HepG2 (cell line): ENCODE data around the gene APOD. TPM values are rescaled to one million over a fixed set of nuclear protein-coding genes. Genes with fewer than 3 reads are reported as not detected.

Experiments used
- E2F1 ChIP-seq: sonication (generic); formaldehyde crosslinking; IDR thresholded peaks from 2 replicates; pipeline ENCODE4 v1.5.0; 2020; ENCODE audit warnings: missing genetic modification reagents
- FOSL2 ChIP-seq: sonication (generic); formaldehyde crosslinking; IDR thresholded peaks from 2 replicates; pipeline ENCODE4 v1.4.0; 2020; ENCODE audit warnings: missing genetic modification reagents
- GTF2F1 ChIP-seq: fragments of 150-350 bp; IDR thresholded peaks from 2 replicates; pipeline ENCODE4 v1.6.1; 2014; ENCODE audit warnings: low read length
- HNF4A ChIP-seq: sonication (generic); formaldehyde crosslinking; IDR thresholded peaks from 2 replicates; pipeline ENCODE4 v1.4.0; 2020; ENCODE audit warnings: missing genetic modification reagents
- HNRNPUL1 ChIP-seq: fragments of 200-400 bp; formaldehyde crosslinking; IDR thresholded peaks from 2 replicates; pipeline ENCODE4 v1.6.1; 2017; ENCODE audit warnings: low read depth, mild to moderate bottlenecking, low read length, moderate library complexity
- KDM2A ChIP-seq: sonication (generic); formaldehyde crosslinking; IDR thresholded peaks from 2 replicates; pipeline ENCODE4 v1.4.0; 2020; ENCODE audit warnings: low read depth, missing genetic modification reagents, borderline replicate concordance
- KLF13 ChIP-seq: sonication (generic); formaldehyde crosslinking; IDR thresholded peaks from 2 replicates; pipeline ENCODE4 v1.4.0; 2020; ENCODE audit warnings: mild to moderate bottlenecking, missing genetic modification reagents
- MED1 ChIP-seq: sonication (generic); formaldehyde crosslinking; IDR thresholded peaks from 2 replicates; pipeline ENCODE4 v1.4.0; 2020; ENCODE audit warnings: missing genetic modification reagents
- NCOA5 ChIP-seq: sonication (generic); formaldehyde crosslinking; IDR thresholded peaks from 2 replicates; pipeline ENCODE4 v1.4.0; 2020; ENCODE audit warnings: missing genetic modification reagents
- NR2C2 ChIP-seq: sonication (generic); formaldehyde crosslinking; IDR thresholded peaks from 2 replicates; pipeline ENCODE4 v1.4.0; 2020; ENCODE audit warnings: missing genetic modification reagents, mild to moderate bottlenecking, moderate library complexity, borderline replicate concordance
- POLR2AphosphoS2 ChIP-seq: IDR thresholded peaks from 2 replicates; pipeline ENCODE4 v1.6.1; 2011; ENCODE audit warnings: low read depth, low read length, improper control_type of control experiment
- POLR2G ChIP-seq: fragments of 200-400 bp; formaldehyde crosslinking; IDR thresholded peaks from 2 replicates; pipeline ENCODE4 v1.6.1; 2018; ENCODE audit warnings: mild to moderate bottlenecking, low read depth, low read length, moderate library complexity
- PTBP1 ChIP-seq: fragments of 200-400 bp; formaldehyde crosslinking; IDR thresholded peaks from 2 replicates; pipeline ENCODE4 v1.6.1; 2018; ENCODE audit warnings: low read length, low read depth; ENCODE audit not compliant: poor library complexity, severe bottlenecking
- RARA ChIP-seq: IDR thresholded peaks from 2 replicates; pipeline ENCODE4 v1.6.1; 2016; ENCODE audit warnings: missing genetic modification reagents, missing compliant biosample characterization
- REPIN1 ChIP-seq: sonication (generic); formaldehyde crosslinking; IDR thresholded peaks from 2 replicates; pipeline ENCODE4 v1.8.0; 2022; ENCODE audit warnings: missing genetic modification reagents, low read depth, mild to moderate bottlenecking, borderline replicate concordance
- SMARCC2 ChIP-seq: fragments of 450-650 bp; IDR thresholded peaks from 2 replicates; pipeline ENCODE4 v1.6.1; 2017; ENCODE audit warnings: antibody characterized with exemption, mild to moderate bottlenecking
- SOX5 ChIP-seq: IDR thresholded peaks from 2 replicates; pipeline ENCODE4 v1.6.1; 2016; ENCODE audit warnings: borderline replicate concordance
- TCF7 ChIP-seq: sonication (generic); IDR thresholded peaks from 2 replicates; pipeline ENCODE4 v1.6.1; 2016; ENCODE audit warnings: antibody characterized with exemption, low read depth
- TSC22D2 ChIP-seq: sonication (generic); formaldehyde crosslinking; IDR thresholded peaks from 2 replicates; pipeline ENCODE4 v1.5.1; 2020; ENCODE audit warnings: missing genetic modification reagents, mild to moderate bottlenecking, borderline replicate concordance
- ZBTB4 ChIP-seq: sonication (generic); formaldehyde crosslinking; IDR thresholded peaks from 2 replicates; pipeline ENCODE4 v1.4.0; 2020; ENCODE audit warnings: missing genetic modification reagents, mild to moderate bottlenecking, borderline replicate concordance
- ZBTB8A ChIP-seq: sonication (generic); formaldehyde crosslinking; IDR thresholded peaks from 2 replicates; pipeline ENCODE4 v1.4.0; 2020; ENCODE audit warnings: mild to moderate bottlenecking, low read depth, missing genetic modification reagents, borderline replicate concordance
- ZFP1 ChIP-seq: IDR thresholded peaks from 2 replicates; pipeline ENCODE4 v1.6.1; 2016
- ZNF101 ChIP-seq: sonication (generic); formaldehyde crosslinking; IDR thresholded peaks from 2 replicates; pipeline ENCODE4 v1.4.0; 2020; ENCODE audit warnings: mild to moderate bottlenecking, low read depth, missing genetic modification reagents, borderline replicate concordance
- ZNF224 ChIP-seq: sonication (generic); formaldehyde crosslinking; IDR thresholded peaks from 2 replicates; pipeline ENCODE4 v1.5.0; 2020; ENCODE audit warnings: mild to moderate bottlenecking, missing genetic modification reagents
- ZNF331 ChIP-seq: sonication (generic); formaldehyde crosslinking; IDR thresholded peaks from 2 replicates; pipeline ENCODE4 v1.4.0; 2020; ENCODE audit warnings: missing genetic modification reagents
- ZNF883 ChIP-seq: sonication (generic); formaldehyde crosslinking; IDR thresholded peaks from 2 replicates; pipeline ENCODE4 v1.5.1; 2020; ENCODE audit warnings: mild to moderate bottlenecking, missing genetic modification reagents; ENCODE audit errors: not compliant biosample characterization
- ZSCAN22 ChIP-seq: sonication (generic); formaldehyde crosslinking; IDR thresholded peaks from 2 replicates; pipeline ENCODE4 v1.4.0; 2020; ENCODE audit warnings: mild to moderate bottlenecking, missing genetic modification reagents
- ZSCAN5A ChIP-seq: sonication (generic); formaldehyde crosslinking; IDR thresholded peaks from 2 replicates; pipeline ENCODE4 v1.8.0; 2022; ENCODE audit warnings: mild to moderate bottlenecking, missing genetic modification reagents, borderline replicate concordance
- polyA plus RNA-seq, 8 experiments: library from polyadenylated mRNA; depleted of rRNA in 3 of 8; stranded (reverse) in 7 of 8; unstranded in 1 of 8; fragments of >200 nt; fragmentation: Illumina TruSeq in 4 of 8; extraction: Trizol in 4 of 8; gene quantifications; 2 replicates each; pipeline versions ENCODE4 v1.2.1 to v1.2.3, GENCODE V29; 2011 to 2016; ENCODE audit warnings: low read depth in 4 of 8, missing spikeins in 1 of 8, mixed read lengths in 1 of 8; ENCODE audit not compliant: insufficient read depth in 1 of 8
- total RNA-seq, 5 experiments: library from RNA; depleted of rRNA; stranded (reverse); fragments of >200 nt; fragmentation: Illumina TruSeq; extraction: Trizol; gene quantifications; 2 replicates each; pipeline ENCODE4 v1.2.3, GENCODE V29; 2016; ENCODE audit warnings: low read depth in 1 of 5

APOD gene
- total and polyA plus RNA-seq, 2 of the 13 experiments (the other 11 are each of a cell fraction or from before 2014, with no cell fraction given): not detected

- TF ChIP-seq E2F1 (CRISPR knock-in tag) (no peak), SOX5 (CRISPR knock-in tag) (peak; percentile 71; the same call in 1 of the 2 replicates), ZFP1 (CRISPR knock-in tag) (no peak), ZBTB4 (CRISPR knock-in tag) (no peak), ZSCAN5A (CRISPR knock-in tag) (no peak), POLR2AphosphoS2 (no peak), ZBTB8A (CRISPR knock-in tag) (no peak), FOSL2 (0 out of 2 replicates have a peak, but pooled peaks have one; percentile 5), POLR2G (peak; percentile 54; the same call in 1 of the 2 replicates), NCOA5 (CRISPR knock-in tag) (no peak), ZNF101 (CRISPR knock-in tag) (no peak), HNF4A (CRISPR knock-in tag) (peak; percentile 30; the same call in 1 of the 2 replicates), ZNF331 (0 out of 2 replicates have a peak, but pooled peaks have one; percentile 32), HNRNPUL1 (no peak), KDM2A (CRISPR knock-in tag) (no peak), KLF13 (CRISPR knock-in tag) (no peak), NR2C2 (no peak), SMARCC2 (no peak), TSC22D2 (CRISPR knock-in tag) (no peak), ZNF883 (CRISPR knock-in tag) (no peak), ZSCAN22 (CRISPR knock-in tag) (no peak), TCF7 (peak; percentile 90), REPIN1 (CRISPR knock-in tag) (no peak), GTF2F1 (no peak), PTBP1 (no peak), RARA (peak; percentile 37), MED1 (0 out of 2 replicates have a peak, but pooled peaks have one; percentile 37), ZNF224 (no peak)
Measured at GRCh38 chr3:195550723-195551122, 33.0 kb downstream of the APOD start (continued).
